ENCODE results near the gene TAOK3. TPM values are rescaled to one million over a fixed set of nuclear protein-coding genes. Genes with fewer than 3 reads are reported as not detected.

TAOK3 gene
- total RNA-seq, 1 experiment from 2014 or later = 55.8 TPM

- no peak overlapping the region for H3K4me2 ChIP-seq
- H3K79me2 ChIP-seq (ENCODE audit: low read depth) = 0 out of 2 replicates have a peak, but pooled peaks cover 11% of the 10 kb centered on the region
- no peaks in the 10 kb centered on the region for H3K27me3 ChIP-seq (ENCODE audit: insufficient read depth, low read depth)
- no TSS peak for BruUV-seq (replicated peaks)
- CTCF ChIA-PET = no interaction called here
- H3K27ac ChIP-seq = no peak overlapping the region
- no peaks in the 10 kb centered on the region for H3K9me2 ChIP-seq (ENCODE audit: insufficient read depth)
- H4K20me1 ChIP-seq (ENCODE audit: insufficient read depth) = no peaks in the 10 kb centered on the region
- no peak overlapping the region for H2AFZ ChIP-seq
- DNase-seq = no peak
- POLR2A ChIA-PET (ENCODE audit: unreplicated experiment) = no interaction called here
- peaks cover 10% of the 10 kb centered on the region; the same call in 1 of the 2 replicates for H3F3A ChIP-seq (ENCODE audit: insufficient read depth, low read depth)
- H3K36me3 ChIP-seq (ENCODE audit: low read depth) = no peaks in the 10 kb centered on the region
- intact Hi-C loops (cut with micrococcal nuclease; ENCODE audit: unreplicated experiment) = no loop called here
- no peaks in the 10 kb centered on the region; the same call in 1 of the 2 replicates for H3K4me1 ChIP-seq (replicated peaks; ENCODE audit: insufficient read depth)
- no peak overlapping the region for H3K4me3 ChIP-seq
- H3K9me3 ChIP-seq (ENCODE audit: insufficient read depth, low read depth) = no peaks in the 10 kb centered on the region
- TF ChIP-seq EZH2 (IDR thresholded peaks at IDR 0.05; ENCODE audit: low read depth) (no peak), CTCF (conservative IDR thresholded peaks at IDR 0.05) (no peak)
These were observed 47.6 kb downstream of the TAOK3 start for GRCh38 chr12:118325081-118325480.

GRCh38 chr12:118319627-118320026, 53.1 kb downstream of the TAOK3 start:
- Histone ChIP-seq H4K20me1 (ENCODE audit: insufficient read depth) (no peaks in the 10 kb centered on the region), H2AFZ (no peak overlapping the region), H3K4me2 (no peak overlapping the region), H3K9me3 (ENCODE audit: insufficient read depth, low read depth) (no peaks in the 10 kb centered on the region), H3K4me1 (replicated peaks; ENCODE audit: insufficient read depth) (peaks cover 11% of the 10 kb centered on the region; the same call in 1 of the 2 replicates), H3K79me2 (ENCODE audit: low read depth) (peaks cover 11% of the 10 kb centered on the region; the same call in 1 of the 2 replicates), H3K9me2 (ENCODE audit: insufficient read depth) (no peaks in the 10 kb centered on the region), H3K36me3 (ENCODE audit: low read depth) (0 out of 2 replicates have a peak, but pooled peaks cover 3% of the 10 kb centered on the region), H3K27me3 (ENCODE audit: insufficient read depth, low read depth) (no peaks in the 10 kb centered on the region), H3K4me3 (no peak overlapping the region), H3F3A (ENCODE audit: insufficient read depth, low read depth) (peaks cover 14% of the 10 kb centered on the region; the same call in 1 of the 2 replicates), H3K27ac (peak overlapping the region; percentile 29; the same call in 1 of the 2 replicates)
- no peak for TF ChIP-seq CTCF (conservative IDR thresholded peaks at IDR 0.05)
- TF ChIP-seq EZH2 (IDR thresholded peaks at IDR 0.05; ENCODE audit: low read depth) = no peak
- ChIA-PET POLR2A (ENCODE audit: unreplicated experiment) (no interaction called here), CTCF (no interaction called here)
- BruUV-seq (replicated peaks) = no TSS peak
- DNase-seq = no peak
- intact Hi-C loops (cut with micrococcal nuclease; ENCODE audit: unreplicated experiment) = no loop called here

GRCh38 chr12:118318744-118319143, 54.0 kb downstream of the TAOK3 start:
- no peak overlapping the region for H2AFZ ChIP-seq
- H4K20me1 ChIP-seq (ENCODE audit: insufficient read depth) = no peaks in the 10 kb centered on the region
- no peaks in the 10 kb centered on the region for H3K9me2 ChIP-seq (ENCODE audit: insufficient read depth)
- ChIA-PET CTCF (no interaction called here), POLR2A (ENCODE audit: unreplicated experiment) (no interaction called here)
- H3K4me2 ChIP-seq = no peak overlapping the region
- no peaks in the 10 kb centered on the region for H3K27me3 ChIP-seq (ENCODE audit: insufficient read depth, low read depth)
- H3K9me3 ChIP-seq (ENCODE audit: insufficient read depth, low read depth) = no peaks in the 10 kb centered on the region
- H3K4me3 ChIP-seq = no peak overlapping the region
- BruUV-seq (replicated peaks) = no TSS peak
- H3F3A ChIP-seq (ENCODE audit: insufficient read depth, low read depth) = peaks cover 14% of the 10 kb centered on the region; the same call in 1 of the 2 replicates
- peaks cover 11% of the 10 kb centered on the region; the same call in 1 of the 2 replicates for H3K79me2 ChIP-seq (ENCODE audit: low read depth)
- DNase-seq = no peak
- TF ChIP-seq CTCF (conservative IDR thresholded peaks at IDR 0.05) (no peak), EZH2 (IDR thresholded peaks at IDR 0.05; ENCODE audit: low read depth) (no peak)
- H3K4me1 ChIP-seq (replicated peaks; ENCODE audit: insufficient read depth) = peaks cover 18% of the 10 kb centered on the region
- H3K36me3 ChIP-seq (ENCODE audit: low read depth) = 0 out of 2 replicates have a peak, but pooled peaks cover 3% of the 10 kb centered on the region
- no peak overlapping the region for H3K27ac ChIP-seq
- intact Hi-C loops (cut with micrococcal nuclease; ENCODE audit: unreplicated experiment) = no loop called here
